IMR-90 (cell line): ENCODE measurements around the gene ZNF423.

ENCODE experiments used
- CEBPB ChIP-seq: IDR thresholded peaks from 2 replicates; pipeline ENCODE4 v1.6.1; 2012; ENCODE audit warnings: low read depth, low read length, improper control_type of control experiment
- CTCF ChIP-seq: conservative IDR thresholded peaks from 2 replicates; pipeline ENCODE4 v1.5.1; 2012; ENCODE audit warnings: mild to moderate bottlenecking, low read depth, low read length, improper control_type of control experiment
- RAD21 ChIP-seq: IDR thresholded peaks from 2 replicates; pipeline ENCODE4 v1.6.1; 2012; ENCODE audit warnings: low read length, improper control_type of control experiment

DNA sequence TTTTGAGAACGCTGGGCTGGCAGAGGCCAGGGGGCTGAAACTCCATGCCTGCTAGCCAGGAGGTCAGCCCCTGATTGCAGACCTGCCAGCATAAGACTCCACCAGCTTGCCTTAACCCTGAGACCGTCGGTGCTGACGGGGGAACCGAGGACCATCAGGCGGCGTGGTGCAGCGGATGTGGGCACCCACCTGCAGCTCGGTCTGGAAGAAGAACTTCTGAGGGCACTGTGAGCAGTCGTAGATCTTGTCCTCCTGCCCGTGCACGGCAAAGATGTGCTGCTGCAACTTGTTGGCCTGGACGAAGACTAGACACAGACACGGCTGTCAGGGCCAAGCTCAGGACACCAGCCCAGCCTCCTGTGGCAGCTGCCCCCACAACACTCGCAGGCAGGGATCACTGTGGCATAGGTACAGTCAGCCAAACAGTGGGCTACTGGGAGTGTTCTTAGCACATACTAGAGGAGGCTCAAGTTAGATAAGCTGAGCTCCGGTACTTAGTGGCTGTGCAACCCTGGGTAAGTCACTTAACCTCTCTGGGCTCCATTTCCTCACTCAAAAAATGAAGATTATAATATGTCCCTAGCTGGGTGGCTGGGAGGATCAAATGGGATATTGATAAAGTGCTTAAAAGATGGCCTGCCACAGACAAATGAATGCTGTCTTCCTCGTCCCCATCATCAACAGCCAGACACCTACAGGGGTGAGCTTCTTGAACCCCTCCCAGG is 332.3 kb downstream of the ZNF423 start:
- TF ChIP-seq CEBPB: no peak
- no peak for TF ChIP-seq CTCF
- no peak for TF ChIP-seq RAD21
